Muscle of leg (tissue), 11 donors: ENCODE measurements around the gene LRRC10B. TPM values are rescaled to one million over a fixed set of nuclear protein-coding genes. Genes with fewer than 3 reads are reported as not detected.

ENCODE experiments used
- DNase-seq: peaks from one replicate; pipeline ENCODE4 v3.0.0; 2013
- H3K27ac ChIP-seq: one replicate; pipeline ENCODE4 v1.5.1; 2013; ENCODE audit warnings: mild to moderate bottlenecking, low read length, control low read depth
- H3K27me3 ChIP-seq: one replicate; pipeline ENCODE4 v1.6.1; 2013; ENCODE audit warnings: low read length; ENCODE audit not compliant: control insufficient read depth, insufficient read depth
- H3K36me3 ChIP-seq: one replicate; pipeline ENCODE4 v1.6.1; 2013; ENCODE audit warnings: low read length; ENCODE audit not compliant: control insufficient read depth, insufficient read depth
- H3K4me1 ChIP-seq: one replicate; pipeline ENCODE4 v1.6.1; 2013; ENCODE audit warnings: low read length; ENCODE audit not compliant: control insufficient read depth, insufficient read depth
- H3K4me3 ChIP-seq: one replicate; pipeline ENCODE4 v1.5.1; 2013; ENCODE audit warnings: low read length, control low read depth
- H3K9me3 ChIP-seq: replicated peaks from 2 replicates; pipeline ENCODE4 v1.6.1; 2013; ENCODE audit warnings: low read depth, low read length; ENCODE audit not compliant: control insufficient read depth
- WGBS: methylation state at CpG from one replicate; pipeline ENCODE4 v1.1.5; 2013; ENCODE audit warnings: missing lambda C conversion rate; ENCODE audit not compliant: insufficient coverage; 5-methylcytosine and 5-hydroxymethylcytosine counted together
- polyA plus RNA-seq, 8 donors: library from polyadenylated mRNA; unstranded; fragments of 120-200 nt; gene quantifications; one replicate each; pipeline versions ENCODE4 v1.2.1 to v1.2.3, GENCODE V29; 2013; ENCODE audit warnings: inconsistent platforms in 1 of 8, low replicate concordance in 1 of 8; ENCODE audit not compliant: insufficient read length in 8 of 8, insufficient read depth in 1 of 8
- total RNA-seq: library from RNA; stranded (reverse); fragments of 120-200 nt; gene quantifications from one replicate; pipeline ENCODE4 v1.2.4, GENCODE V29; 2013

Gene LRRC10B
- total and polyA plus RNA-seq, 9 donors, result 0.08 to 0.52 (median 0.17) TPM; not detected in 1

DNA sequence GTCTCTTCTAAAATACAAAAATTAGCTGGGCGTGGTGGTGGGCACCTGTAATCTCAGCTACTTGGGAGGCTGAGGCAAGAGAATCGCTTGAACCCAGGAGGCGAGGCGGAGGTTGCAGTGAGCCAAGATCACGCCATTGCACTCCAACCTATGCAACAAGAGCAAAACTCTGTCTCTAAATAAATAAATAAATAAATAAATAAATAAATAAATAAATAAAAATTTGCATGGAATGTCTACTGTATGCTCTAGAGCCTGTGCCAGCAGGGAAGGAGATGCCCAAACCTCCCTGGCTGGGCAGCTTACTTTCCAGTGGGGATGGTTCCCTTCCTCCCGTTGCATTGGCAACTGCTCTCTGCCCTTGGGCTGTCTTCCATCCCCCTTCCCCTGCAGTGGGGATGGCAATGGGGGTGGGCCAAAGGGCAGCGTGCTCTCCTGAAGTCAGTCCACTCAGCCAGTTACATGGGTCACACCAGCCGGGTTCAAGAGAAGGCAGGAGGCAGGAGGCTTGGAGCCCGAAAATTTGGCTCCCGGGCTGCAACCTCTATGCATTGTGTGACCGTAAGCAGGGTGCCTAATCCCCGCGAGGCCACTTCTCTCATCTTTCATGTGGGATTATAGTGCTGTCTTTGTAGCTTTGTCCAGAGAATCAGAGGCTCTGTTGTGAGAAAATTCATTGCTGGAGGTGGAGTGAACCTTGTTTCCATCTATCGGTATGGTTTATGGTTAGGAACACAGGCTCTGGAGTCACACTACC lies 1.4 kb upstream of the LRRC10B start:
- DNase-seq, result no peak
- Histone ChIP-seq H3K27me3 (peaks cover 58% of the 10 kb centered on the region), H3K4me3 (no peak overlapping the region), H3K4me1 (peaks cover 32% of the 10 kb centered on the region), H3K27ac (no peak overlapping the region), H3K9me3 (no peaks in the 10 kb centered on the region), H3K36me3 (no peaks in the 10 kb centered on the region)
- 45% methylated on average over 5 of the region's 14 CpGs for WGBS

DNA sequence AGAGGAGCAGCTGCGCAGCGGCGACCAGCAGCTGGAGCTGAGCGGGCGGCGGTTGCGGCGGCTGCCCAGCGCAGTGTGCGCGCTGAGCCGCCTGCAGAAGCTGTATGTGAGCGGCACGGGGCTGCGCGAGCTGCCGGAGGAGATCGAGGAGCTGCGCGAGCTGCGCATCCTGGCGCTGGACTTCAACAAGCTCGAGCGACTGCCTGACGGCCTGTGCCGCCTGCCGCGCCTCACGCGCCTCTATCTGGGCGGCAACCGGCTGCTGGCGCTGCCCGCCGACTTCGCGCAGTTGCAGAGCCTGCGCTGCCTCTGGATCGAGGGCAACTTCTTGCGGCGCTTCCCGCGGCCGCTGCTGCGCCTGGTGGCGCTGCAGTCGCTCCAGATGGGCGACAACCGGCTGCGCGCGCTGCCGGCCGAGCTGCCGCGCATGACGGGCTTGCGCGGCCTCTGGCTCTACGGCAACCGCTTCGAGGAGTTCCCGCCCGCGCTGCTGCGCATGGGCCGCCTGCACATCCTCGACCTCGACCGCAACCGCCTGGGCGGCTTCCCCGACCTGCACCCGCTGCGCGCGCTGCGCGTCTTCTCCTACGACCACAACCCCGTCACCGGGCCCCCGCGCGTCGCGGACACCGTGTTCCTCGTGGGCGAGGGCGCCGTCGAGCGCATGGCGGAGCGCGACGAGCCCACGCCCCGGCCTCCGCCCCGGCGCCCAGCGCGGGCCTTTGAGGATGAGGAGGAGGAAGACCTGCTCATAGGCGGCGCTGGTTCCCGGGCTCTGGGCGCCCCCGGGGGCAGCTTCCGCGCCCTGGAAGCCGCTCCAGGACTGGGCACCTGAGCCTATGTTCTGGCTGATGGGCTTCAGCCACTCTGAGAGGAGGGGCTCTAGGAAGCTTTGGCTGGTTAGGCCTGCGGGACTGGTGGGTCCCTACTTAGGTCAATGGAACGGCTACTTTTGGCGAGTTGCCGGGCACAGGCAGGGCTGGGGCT lies 787 bp downstream of the LRRC10B start:
- peak overlapping the region; percentile 29 for H3K4me3 ChIP-seq
- peak; percentile 88 for DNase-seq
- peaks cover 32% of the 10 kb centered on the region for H3K4me1 ChIP-seq
- 4% methylated on average over 104 of the region's 117 CpGs for WGBS
- H3K27me3 ChIP-seq, result peaks cover 62% of the 10 kb centered on the region
- H3K27ac ChIP-seq, result no peak overlapping the region
- no peaks in the 10 kb centered on the region for H3K36me3 ChIP-seq
- no peaks in the 10 kb centered on the region for H3K9me3 ChIP-seq

DNA sequence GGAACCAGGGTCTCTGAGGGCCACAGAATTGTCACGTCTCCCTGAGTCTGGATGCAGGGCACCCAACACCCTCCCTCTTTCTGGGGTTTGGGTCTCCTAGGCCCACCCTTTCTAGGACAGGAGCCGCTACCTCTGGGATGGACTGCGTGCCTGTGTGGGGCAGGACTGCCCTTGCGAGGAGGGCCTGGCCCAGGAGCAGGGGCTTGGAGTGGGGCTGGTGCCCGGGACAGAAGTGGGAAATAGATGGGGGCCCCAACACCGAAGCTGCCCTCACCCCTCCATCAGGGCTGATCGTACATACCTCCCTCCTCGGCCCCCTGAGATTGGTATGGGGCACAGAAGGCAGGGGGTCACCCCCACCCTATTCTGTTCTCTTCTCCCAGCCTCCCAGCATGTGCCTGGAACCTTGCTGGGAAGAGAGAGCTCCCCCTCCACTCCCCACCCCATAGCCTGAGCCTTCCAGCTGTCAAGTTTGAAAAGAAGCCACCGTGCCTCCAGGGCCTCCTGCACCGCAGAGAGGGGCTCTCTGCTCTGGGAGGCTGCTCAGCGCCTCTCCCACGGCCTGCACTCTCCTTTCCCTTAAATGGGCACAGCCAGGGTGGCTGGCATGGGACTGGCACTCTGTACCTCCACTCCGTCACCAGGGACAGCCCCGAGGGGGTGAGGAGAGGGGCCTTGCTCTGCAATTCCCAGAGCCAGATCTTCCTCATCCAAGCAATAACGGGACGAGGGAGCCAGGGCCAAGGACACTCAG lies 1.8 kb downstream of the LRRC10B start:
- Histone ChIP-seq H3K4me3 (no peak overlapping the region), H3K27me3 (peaks cover 62% of the 10 kb centered on the region), H3K36me3 (no peaks in the 10 kb centered on the region), H3K4me1 (peaks cover 32% of the 10 kb centered on the region), H3K9me3 (no peaks in the 10 kb centered on the region), H3K27ac (no peak overlapping the region)
- WGBS, result 74% methylated on average over 10 of the region's 16 CpGs
- no peak for DNase-seq

DNA sequence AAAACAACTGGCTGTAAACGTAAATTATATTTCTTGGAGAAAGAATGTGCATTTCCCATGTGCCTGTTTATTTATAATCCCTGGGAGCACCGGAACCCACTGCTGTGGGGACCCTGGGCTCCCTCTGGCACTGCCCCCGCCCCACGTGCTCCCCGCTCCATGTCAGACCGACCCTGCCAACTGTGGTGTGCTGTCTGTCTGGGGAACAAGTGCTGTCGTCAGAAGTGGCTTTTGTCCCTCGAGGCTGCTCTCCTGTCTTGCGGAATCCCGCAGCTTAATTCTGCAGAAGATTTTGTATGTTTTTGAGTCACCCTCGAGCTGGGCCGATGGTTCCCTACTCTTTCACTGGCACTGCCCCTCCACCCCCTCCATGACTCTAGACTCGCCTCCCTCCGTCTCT lies 2.4 kb downstream of the LRRC10B start:
- WGBS, result 69% methylated on average over 14 of the region's 14 CpGs
- Histone ChIP-seq H3K4me3 (no peak overlapping the region), H3K9me3 (no peaks in the 10 kb centered on the region), H3K27ac (no peak overlapping the region), H3K27me3 (peaks cover 56% of the 10 kb centered on the region), H3K36me3 (no peaks in the 10 kb centered on the region), H3K4me1 (peaks cover 26% of the 10 kb centered on the region)
- DNase-seq, result no peak

DNA sequence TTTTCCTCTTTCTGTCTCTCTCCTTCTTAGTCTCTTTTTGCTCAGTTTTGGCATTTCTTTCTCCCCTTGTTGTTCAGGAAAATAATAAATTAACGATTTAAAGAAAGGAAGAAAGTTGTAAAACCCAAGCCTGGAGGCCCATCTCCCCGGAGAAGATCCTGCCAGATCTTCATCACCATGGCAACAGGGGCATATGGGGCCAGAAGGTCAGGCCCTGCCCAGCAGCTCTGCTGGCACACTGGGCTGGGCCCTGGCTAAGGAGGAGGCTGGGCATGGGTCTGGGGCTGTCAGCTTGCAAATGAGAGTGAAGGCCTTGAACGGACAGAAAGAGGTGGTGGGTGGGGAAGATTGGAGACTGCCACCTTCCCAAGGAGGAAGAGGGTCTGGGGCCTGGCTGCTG lies 2.8 kb downstream of the LRRC10B start:
- peaks cover 52% of the 10 kb centered on the region for H3K27me3 ChIP-seq
- peaks cover 28% of the 10 kb centered on the region for H3K4me1 ChIP-seq
- H3K4me3 ChIP-seq, result no peak overlapping the region
- no peaks in the 10 kb centered on the region for H3K9me3 ChIP-seq
- no peaks in the 10 kb centered on the region for H3K36me3 ChIP-seq
- WGBS, result 74% methylated on average over 2 of the region's 3 CpGs
- DNase-seq, result no peak
- no peak overlapping the region for H3K27ac ChIP-seq

DNA sequence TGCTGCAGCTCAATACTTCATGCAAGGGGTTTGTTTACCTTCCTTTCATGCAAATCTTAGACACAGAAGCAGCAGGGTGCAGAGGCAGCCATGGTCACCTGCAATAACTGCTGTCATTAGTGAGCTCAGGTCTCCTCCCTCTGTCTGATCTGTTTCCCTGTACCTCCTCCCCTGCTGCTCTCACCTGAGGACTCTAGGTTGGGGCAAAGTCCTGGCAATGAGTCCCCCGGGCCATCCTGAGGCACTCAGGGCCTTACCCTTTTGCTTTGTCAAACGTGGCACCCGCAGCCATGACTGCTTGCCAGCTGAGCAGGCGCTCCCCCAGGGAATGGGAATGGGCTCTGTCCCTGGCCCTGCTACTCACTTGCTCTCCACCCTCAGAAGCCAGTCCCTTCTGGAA lies 3.9 kb downstream of the LRRC10B start:
- no peaks in the 10 kb centered on the region for H3K9me3 ChIP-seq
- no peak for DNase-seq
- WGBS, result no CpG with 5 or more reads among the region's 4 CpGs
- no peak overlapping the region for H3K27ac ChIP-seq
- no peak overlapping the region for H3K4me3 ChIP-seq
- no peaks in the 10 kb centered on the region for H3K36me3 ChIP-seq
- peaks cover 48% of the 10 kb centered on the region for H3K27me3 ChIP-seq
- peaks cover 35% of the 10 kb centered on the region for H3K4me1 ChIP-seq

DNA sequence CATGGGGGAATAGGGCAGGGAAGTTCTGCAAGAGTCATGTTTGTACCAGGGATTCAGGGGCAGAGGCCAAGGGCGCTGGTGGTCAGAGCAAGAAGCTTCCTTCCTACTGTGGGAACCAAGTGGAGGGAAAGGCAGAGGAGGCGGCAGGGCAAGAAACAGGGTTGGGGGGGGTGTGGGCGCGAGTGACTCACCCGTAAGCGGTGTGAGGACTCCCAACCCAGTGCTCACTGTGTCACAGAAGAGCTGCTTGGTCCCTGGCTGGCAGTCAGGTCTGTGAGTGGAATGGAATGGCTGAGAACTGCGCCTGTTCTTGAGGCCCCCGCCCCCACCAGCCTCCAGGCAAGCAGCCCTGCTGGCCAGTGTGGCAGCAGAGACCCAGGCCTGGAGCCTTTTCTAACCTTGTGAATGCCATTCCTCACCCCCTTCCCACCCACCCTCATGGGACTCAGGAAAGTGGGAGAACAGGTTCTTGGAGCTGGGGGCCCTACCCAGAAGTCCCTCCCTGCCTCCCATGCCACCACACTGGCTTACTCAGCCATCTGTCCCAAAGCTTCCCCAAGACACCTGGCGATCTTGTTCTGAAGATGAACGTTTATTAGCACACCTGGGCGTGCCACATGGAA lies 4.7 kb downstream of the LRRC10B start:
- WGBS, result 75% methylated on average over 2 of the region's 11 CpGs
- Histone ChIP-seq H3K27me3 (peaks cover 43% of the 10 kb centered on the region), H3K27ac (no peak overlapping the region)

DNA sequence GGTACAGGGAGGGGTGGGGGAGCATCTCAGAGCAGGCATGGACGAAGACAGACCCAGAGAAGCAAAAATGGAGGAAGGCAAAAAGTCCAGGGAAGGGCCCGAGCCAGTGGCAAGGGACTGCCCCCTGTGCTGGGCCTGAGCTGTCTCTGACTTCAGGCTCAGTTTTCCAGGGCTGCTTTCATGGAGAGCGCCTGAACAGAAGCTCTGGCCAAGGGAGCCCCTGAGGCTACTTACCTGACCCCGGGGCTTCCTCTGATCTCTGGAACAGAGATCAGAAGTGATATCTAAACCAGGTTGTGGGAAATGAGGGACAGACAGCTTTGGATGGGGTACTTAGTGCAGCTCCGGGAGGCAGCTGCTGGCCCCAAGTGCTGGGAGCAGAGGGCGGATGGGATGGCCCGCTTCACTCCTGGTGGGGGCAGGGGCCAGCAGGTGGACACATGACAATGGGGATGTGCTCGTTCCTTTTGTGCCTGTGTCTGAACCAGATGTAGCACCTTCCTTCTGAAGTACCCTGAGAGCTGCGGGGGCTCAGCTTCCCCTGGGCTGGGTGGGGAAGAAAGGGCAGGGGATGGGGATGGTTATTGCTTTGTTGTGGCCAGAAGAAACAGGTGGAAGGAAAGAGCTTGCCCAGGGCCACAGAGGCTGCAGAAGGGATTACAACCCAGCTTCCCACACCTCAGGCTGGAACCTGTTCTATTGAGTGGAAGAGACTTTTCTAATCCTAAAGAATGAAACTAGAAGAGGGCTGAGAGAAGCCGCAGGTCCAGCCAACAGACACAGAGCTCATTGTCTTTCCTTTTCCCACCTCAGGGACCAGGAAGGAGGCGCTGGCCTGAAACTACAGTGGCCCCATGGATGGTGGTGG lies 5.7 kb downstream of the LRRC10B start:
- peaks cover 29% of the 10 kb centered on the region for H3K4me1 ChIP-seq
- no peaks in the 10 kb centered on the region for H3K36me3 ChIP-seq
- WGBS, result 53% methylated on average over 7 of the region's 11 CpGs
- no peaks in the 10 kb centered on the region for H3K9me3 ChIP-seq
- no peak overlapping the region for H3K27ac ChIP-seq
- peaks cover 40% of the 10 kb centered on the region for H3K27me3 ChIP-seq
- no peak for DNase-seq
- no peak overlapping the region for H3K4me3 ChIP-seq

More for the DNA sequence above, 4.7 kb downstream of the LRRC10B start:
- H3K4me1 ChIP-seq, result peaks cover 33% of the 10 kb centered on the region
- no peak for DNase-seq
- H3K36me3 ChIP-seq, result no peaks in the 10 kb centered on the region
- no peak overlapping the region for H3K4me3 ChIP-seq
- no peaks in the 10 kb centered on the region for H3K9me3 ChIP-seq

DNA sequence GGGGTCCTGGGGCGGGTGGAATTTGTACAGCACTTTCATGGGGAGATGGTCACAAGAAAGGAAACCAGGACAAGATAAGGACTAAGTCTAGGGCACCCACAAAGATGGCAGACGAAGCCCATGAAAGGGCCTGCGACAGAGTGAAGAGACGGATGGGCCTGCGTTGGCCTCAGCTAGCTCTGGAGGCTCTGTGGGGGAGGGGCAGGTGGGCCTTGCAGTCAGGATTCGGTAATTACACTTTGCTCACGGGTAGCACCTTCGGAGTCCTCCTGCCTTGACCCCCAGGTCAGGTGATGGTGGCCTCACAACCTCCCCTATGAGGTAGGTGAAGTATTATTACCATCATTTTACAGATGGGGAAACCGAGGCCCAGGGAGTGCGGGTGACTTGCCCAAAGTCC lies 7.1 kb downstream of the LRRC10B start:
- no peak for DNase-seq
- Histone ChIP-seq H3K27ac (no peak overlapping the region), H3K9me3 (no peaks in the 10 kb centered on the region), H3K4me3 (no peak overlapping the region), H3K27me3 (peaks cover 26% of the 10 kb centered on the region), H3K4me1 (peaks cover 15% of the 10 kb centered on the region), H3K36me3 (no peaks in the 10 kb centered on the region)
- WGBS, result 78% methylated on average over 5 of the region's 10 CpGs
